T-helper 9 cell (primary cell): ENCODE measurements around the gene CCDC47.
"Not testable (repeated sequence)": the region's sequence is repeated elsewhere in the genome, so short reads cannot be mapped to it uniquely, and the experiment has no call there.

Experiments used
- DNase-seq: peaks from one replicate; pipeline ENCODE4 v3.0.0-alpha.2; 2020

CCDC47 gene

DNA sequence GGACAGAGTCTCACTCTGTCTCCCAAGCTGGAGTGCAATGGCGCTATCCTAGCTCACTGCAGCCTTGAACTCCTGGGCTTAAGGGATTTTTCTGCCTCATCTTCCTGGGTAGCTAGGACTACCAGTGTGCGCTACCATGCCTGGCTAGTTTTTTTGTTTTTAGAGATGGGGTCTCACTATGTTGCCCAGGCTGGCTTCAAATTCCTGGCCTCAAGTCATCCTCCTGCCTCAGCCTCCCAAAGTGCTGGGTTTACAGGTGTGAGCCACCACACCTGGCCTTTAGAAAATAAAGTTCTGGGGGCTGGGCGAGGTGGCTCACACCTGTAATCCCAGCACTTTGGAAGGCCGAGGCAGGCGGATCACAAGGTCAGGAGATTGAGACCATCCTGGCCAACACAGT, 53.2 kb downstream of the CCDC47 start:
- not testable (repeated sequence) for DNase-seq

DNA sequence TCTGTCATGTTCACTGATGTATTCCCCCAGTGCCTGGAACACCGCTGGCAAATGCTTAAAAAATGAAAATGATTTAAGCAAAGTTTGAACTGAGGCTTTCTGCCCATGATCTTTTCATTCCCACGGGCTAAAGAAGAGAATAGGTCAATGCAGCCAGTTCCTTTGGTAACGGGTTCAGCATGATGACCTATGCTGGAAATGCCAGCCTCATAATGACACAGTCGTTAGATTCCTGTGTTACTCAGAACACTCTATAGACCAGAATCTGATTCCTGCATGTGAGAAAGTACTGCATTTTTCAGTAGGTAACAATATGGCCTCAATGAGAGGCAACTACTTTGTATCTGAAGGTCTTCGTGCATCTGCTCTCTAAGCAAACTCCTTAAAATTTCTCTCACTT, 54.4 kb downstream of the CCDC47 start:
- DNase-seq = no peak

DNA sequence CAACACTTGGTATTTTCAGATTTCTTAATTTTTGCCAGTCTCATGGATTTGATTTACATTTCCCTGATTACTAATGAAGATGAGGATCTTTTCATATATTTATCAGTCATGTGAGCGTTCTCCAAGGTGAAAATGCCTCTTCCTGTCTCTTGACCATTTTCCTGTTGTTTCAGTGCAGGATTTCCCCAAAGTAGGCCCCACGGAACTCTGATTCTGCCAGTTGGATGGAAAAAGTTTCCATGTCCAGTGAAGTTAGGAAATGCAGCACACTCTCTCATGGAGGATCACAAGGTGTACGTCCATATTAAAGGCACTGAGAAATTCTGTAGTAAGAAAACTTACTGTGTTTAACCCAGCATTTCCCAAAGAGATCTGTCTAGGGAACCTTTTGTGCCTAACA, 57.0 kb downstream of the CCDC47 start:
- DNase-seq = no peak

DNA sequence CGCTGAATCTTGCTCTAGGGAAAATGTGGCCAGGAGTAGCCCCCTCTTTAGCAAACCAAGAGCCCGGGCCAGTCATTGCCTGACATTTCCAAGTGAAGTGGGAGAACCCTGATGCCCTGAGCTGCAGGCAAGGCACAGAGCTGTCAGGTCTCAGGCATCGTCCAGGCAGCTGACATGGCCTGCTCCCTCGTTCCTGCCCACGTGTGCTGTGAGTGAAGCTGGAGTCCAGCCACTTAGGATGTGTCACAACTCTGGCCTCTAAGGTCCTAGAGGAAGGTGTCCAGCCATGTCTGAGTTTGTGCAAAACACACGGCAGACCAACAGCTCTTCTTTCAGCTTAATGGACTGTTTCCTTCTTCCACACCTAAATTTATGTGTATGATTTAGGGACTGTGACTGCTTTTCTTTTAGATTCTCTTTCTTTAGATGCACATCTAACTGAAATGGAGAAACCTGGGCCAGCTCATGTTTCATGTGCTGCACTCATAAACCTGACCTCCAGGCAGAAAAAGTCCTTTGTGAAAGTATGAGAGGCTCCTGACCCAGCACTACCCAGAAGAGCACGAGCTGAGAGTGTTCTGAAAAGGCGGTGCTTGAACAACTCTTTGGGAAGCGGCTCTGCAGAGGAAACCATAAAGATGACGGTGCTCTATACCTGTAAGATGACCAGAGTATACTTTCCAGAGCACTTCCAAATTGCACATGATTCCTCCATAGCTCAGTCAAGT, 58.7 kb downstream of the CCDC47 start:
- no peak for DNase-seq

DNA sequence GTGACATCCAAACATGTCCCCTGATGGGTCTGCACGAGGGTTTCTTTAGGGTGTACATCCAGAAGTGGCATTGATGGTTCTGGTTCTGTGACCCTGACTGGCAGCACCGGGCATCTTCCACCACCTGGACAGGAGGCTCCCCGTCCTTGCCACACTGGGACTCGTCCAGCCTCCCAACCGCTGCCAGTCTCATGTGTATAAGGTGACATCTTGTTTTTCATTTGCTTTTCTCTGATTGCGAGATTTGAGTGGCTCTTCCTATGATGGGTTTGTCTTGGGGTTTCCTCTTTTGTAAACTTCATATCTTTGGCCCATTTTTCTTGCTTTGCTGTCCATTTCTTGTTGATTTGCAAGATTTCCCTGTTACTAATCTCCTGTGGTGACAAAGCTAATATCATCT, 64.3 kb downstream of the CCDC47 start:
- DNase-seq = no peak

DNA sequence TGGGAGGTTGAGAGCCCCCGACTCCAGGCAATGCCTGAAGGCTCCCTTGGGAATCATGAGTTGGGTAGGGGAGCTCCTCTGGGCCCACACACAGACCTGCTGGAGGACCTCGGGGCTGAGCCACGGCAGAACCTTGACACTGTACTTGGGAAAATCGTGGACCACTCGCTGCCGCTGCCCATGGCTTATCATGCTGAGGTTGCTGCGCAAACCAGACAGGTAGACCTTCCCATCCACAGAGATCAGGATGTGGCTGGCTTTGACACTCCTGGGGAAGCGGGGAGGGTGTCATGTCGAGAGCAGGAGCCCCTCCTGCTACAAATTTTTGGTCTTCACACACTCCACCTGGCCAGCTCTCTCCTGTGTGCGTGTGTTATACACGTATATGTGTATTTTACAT, 66.2 kb downstream of the CCDC47 start:
- DNase-seq = no peak

DNA sequence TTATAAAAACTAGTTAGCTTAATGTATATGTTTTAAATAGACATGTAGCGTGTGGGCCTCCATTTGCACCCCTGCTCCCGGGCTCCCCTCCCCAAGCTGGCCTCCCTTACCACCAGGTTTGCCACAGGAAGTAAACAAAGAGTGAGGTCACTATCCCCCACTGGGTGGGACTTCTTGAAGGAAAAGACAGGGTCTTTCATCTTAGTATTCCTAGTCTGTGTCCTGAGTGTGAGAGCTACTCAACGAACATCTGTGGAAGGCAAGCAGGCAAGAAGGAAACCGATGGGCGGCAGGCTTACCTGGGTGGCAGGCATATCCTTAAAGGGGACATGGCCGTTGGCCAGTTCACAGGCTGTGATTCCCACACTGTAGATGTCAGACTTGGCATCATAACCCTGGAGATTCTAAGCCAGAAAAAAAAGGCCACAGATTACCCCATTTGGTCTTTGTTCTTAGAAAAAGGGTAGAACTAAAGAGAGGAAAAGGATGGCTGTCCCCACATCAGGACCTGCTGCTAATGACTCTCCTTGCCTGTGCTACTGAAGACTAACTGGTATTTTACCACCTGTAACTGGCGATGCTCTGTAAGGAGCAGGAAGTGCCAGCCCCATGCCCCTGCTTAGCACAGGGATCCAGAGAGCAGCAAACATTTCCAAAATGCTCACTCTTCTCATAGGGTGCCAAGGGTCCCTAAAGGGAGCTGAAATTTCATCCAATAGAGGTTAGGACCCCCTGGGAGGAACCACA, 66.9 kb downstream of the CCDC47 start:
- no peak for DNase-seq

DNA sequence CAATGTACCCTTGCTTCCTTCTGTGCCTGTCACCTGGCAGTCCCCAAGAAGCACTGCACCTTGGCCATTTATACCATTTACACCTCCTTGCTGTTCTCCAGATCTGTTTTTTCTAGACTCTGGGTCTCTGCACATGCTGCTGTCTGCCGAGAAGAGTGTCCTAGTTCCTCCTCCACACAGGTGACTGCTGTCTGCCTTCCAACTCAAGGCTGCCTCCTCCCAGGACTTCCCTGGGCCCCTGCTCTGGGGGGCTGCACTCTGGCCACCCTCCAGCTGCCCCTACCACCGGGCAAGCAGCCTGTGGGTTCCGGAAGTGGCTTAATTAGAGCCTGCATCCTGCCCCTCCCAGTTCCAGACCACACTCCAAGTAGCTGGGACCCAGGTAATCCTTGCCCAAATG, 67.7 kb downstream of the CCDC47 start:
- no peak for DNase-seq

DNA sequence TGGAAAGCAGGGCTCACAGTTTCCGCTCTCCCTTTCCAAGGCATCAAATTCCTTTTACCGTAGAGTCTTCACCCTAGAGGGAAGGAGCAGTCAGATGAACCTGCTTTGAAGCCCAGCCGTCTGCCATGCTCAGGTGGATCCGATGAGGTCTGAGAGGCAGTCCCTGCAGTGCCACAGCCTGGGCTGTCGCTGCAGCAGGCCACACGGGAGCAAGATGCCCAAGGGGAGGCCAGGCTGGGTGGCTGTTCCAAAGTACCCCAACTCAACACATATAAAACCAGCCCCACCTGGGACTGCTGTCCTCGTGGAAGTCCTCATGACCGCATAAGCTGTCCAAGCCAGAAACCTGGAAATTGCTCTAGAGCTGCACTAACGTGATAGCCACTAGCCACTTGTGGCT, 68.6 kb downstream of the CCDC47 start:
- DNase-seq = no peak

DNA sequence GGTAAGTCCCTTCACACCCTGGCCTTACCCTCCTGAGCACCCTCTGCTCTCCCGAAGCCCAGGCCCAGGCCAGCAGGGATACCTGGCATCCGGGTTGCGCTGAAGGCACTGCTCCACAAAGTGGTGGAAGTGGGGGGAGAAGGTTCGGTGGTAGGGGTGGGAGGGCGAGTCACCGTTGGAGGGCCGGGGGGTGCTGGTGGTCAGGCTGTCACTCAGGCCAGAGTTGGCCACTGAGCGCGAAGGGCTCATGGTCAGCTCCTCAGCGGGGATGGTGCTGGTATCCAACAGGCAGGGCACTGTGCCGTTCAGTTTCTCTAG, 69.2 kb downstream of the CCDC47 start:
- DNase-seq = no peak

DNA sequence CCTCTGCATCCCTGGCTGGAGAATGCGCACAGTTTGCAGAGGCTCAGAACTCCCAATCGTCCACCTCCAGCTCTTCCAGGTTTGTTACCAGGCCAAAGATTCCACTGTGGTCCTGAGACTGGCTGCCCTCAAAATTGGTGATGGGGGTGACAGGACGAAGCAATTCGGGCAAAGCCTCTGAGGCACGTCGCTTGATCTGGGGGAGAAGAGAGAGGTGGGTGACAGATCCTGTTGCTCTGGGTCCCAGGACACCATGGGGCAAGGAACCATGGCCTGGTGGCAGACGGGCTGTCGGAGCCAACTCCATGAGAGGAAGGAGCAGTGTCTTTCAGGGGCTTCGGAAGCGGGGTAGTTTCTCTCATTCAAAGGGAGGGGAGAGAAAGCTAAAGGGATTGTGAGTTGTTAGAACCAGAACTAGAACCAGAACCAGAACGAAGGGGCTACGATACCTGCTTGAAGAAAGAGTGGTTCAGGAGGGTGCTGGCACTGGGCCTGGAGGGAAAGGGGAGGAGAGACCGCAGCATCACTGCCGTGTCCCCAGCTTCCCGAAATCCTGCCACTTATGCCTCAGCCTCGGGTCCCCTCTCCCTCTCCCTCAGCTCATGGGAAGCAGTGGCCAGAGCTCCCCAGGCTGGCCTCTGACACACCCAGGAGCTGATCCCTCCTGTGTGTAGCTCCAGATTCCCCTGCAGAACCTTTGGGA, 69.7 kb downstream of the CCDC47 start:
- DNase-seq = no peak

DNA sequence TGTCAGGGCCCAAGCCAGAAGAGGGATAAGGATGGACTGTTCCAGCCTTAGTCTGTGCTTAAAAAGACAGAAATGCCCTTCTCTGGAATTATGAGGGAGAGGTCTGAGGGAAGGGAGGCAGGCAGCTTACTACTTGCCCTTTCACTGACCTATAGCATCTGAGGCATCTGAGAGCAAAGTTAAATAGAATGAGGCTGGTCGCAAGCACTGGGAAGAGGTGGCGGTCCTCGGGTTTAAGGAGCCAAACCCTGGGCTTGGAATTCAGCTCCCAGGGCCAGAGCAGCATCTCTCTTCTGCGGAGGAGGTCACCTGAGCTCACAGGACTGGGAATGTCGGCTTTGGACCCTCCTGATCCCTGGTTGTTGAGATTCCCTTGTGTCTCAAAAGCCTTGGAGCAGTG, 70.4 kb downstream of the CCDC47 start:
- DNase-seq = no peak

DNA sequence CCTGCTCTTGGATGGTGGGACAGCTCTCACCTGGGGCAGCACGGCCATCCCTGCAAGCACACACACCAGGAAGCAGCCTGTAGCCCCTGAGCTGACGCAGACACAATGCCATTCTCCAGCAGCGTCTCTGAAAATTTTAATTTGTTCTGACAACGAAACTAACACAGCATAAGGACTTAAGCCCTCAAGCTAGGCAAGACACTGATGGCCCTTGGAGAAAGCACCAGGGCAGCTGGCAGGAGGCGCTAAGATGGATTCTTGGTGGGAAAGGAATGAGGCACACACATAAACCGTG, 70.7 kb downstream of the CCDC47 start:
- no peak for DNase-seq

DNA sequence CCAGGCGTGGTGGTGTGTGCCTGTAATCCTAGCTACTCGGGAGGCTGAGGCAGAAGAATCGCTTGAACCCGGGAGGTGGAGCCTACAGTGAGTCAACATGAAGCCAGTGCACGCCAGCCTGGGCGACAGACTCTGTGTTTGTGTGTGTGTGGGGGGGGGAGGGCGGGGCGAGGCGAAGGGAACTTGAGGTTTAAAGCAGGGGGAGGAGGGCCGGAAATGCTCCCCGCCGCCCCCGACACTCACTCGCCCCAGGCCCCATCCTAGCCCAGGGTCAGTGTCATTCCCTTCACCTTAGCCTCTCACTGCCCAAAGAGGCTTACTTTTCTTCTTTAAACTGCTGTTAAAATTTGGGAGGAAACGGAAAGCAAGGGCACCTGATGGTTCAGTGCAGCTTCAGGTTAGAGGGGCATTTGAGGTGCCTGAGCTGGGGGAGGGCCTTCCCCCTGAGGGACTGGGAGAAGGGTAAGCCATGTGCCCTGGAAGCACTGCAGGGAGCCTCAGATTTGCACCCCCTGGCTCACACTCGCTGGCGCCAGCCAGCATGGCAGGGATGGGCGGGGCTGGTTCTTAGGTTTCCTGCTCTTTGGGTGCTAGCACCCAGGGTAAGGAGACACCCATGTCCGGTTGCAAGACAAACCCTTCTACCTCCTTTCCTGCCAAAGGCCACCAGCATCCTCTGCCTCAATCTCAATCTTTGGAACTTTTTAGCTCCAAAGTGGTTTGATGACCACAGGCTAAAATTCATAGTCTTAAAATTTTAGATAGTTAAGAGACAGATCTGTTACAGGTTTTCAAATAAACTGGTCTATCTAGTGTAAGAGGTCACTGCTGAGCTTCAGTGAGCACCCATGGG, 71.3 kb downstream of the CCDC47 start:
- DNase-seq = peak; percentile 65

DNA sequence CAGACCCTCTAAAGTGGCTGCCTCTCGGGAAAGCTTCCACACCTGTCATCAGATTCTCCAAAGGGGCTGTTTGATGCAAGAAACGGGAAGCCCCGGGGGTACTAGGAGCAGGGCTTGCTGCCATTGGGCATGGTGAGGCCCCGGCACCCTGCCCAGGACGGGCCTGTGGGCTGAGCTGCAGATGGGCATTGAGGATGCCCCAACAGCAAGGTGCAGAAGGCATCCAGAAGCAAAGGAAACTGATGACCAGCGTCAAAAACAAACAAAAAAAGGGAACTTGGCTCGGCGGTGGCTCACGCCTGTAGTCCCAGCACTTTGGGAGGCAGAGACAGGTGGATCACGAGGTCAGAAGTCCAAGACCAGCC, 72.0 kb downstream of the CCDC47 start:
- DNase-seq = no peak

DNA sequence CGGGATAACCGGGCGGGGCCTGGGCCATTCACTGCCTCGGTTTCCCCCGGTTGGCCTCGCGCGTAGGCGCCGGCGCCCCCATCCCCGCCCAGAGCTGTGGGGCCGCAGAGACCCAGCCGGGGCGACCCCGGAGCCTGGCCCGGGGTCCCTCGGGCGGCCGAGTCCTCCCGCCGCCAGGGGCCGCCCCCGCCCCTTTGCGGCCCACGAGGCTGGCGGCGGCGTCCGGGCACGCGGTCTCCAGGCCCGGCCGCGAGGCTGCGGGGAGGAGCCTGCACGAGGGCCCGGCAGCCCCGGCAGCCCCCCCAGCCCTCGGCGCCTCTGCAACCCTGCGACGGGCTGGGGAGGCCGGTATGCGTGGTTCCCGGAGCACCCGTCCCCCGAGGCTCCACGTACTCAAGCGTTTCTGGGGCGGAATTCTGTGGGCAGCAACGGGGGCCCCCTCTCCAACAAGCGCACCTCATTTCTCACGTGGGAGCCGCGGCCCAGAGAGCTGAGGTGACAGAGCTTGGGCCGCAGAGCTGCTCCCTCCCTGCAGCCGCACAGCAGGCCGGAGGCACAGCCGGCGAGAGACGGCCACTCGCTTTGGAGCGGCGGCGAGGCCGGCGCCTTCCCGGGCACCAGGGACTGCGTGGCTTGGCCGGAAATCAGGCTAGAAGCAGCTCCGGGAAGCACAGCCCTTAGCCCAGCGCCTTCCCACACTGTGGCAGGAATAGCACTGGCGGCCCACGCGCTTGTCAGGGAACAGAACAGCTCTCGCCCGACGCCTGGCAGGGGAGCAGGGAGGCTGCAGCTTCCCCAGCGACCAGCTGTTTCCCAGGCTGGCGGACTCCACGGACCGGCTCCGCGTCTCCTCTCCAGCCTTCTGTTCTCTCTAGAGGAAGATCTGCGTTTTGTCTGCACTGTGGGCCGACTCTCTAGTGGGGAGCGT, 72.6 kb downstream of the CCDC47 start:
- DNase-seq = peak; percentile 47

DNA sequence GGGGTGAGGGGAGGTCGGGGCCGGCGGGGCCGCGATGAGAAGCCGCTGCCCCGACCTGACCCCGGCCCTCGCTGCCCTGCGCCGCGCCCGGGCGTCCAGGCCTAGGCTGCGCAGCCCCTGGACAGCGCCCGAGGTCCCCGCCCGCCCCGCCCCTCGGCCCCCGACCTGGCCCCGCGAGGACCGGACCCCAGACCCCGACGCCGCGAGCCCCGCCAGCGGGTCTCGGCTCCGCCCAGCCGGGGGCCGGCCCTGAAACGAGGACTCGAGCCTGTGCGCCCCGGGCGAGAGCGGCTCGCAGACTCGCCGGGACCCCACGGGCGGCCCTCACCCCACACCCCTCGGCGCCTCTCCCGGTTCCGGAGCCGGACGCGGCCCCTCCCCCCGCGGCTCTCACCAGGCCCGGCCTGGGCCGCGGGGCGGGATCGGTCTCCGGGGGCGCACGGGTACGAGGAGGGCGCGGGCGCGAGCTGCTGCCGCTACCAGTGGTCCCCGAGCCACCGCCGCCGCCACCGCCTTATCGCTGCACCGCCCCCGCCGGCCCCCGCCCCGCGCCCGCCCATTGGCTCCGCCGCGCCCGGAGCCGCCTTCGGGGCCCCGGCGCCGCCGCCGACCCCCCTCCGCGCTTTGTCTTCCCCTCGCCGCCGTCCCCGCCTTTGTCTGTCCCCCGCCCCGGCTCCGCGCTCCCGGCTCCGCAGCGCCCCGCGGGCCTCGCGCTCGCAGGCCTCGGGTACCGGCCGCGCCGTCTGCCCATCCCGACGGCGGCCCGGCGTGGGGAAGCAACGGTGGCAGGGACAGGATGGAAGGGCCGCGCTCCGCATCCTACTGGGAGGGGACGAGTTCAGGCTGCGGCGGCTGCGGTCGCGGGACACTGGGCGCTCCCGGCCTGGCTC, 73.5 kb downstream of the CCDC47 start, which contains the start of gene LIMD2:
Gene LIMD2, minus strand, starts transcription at position 488 of the 890 bp plus-strand sequence. CDS start 827 bp downstream, outside the sequence.
- peak; percentile 83 for DNase-seq

DNA sequence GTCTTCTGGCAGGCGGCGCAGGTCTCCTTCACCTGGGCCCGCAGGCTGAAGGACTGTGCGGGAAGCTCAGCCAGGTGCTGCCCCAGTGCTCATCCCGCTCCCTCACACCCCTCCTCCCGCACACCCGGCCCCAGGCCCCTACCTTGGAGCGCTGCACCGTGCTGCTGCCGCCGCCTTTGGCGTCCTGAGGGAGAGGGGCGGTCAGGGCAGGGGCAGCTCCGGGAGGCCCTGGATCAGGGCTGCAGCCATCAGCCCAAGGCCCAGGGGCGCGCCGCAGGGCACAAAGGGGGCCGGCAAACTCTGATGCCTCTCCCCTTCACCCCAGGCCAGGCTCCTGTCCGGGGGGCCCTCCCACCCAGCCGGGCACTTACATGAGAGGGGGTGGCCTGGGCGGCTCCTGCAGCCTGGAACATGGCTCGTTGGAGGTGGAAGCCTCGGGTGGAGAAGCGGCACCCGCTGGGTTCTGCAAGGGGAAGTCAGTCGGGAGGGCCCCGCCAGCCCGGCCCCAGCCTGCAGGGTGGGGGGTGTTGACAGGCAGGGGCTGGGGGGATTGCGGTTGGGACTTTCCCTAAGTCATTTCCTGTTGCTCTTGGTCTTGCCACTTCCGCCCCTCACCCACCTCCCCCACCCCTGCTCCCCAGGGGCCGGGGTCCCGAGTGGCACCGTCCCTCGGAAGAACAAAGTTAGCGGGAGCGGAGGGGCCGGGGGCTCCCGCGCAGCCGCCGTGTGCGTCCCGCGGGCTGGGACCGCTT, 74.3 kb downstream of the CCDC47 start:
- peak; percentile 77 for DNase-seq

DNA sequence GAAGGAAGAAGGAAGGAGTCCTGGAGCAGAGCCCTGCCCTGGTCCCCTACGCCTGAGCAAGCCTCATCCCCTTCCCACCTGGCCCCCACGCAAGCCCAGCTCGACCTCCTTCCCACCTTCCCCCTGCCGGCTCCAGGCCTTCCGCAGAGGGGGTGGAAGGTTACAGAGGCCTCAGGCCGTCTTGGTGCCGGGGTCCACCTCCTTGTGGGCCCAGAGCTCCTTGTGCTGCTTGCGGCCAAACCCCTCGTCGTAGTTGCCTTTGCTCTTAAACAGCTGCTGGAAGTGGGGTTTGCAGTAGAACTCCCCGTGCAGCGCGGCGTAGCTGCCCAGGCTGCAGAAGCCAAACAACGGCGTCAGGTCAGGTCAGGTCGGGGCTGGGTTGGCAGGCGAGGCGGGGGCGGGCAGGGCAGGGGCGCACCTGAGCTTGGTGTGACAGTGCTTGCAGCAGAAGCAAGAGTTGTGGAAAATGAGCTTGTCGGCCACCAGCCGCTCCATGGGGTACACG, 75.0 kb downstream of the CCDC47 start:
- DNase-seq = no peak
